ENCODE measurements around the gene ESPNL. TPM values are rescaled to one million over a fixed set of nuclear protein-coding genes. Genes with fewer than 3 reads are reported as not detected.

ESPNL gene
- total and polyA plus RNA-seq, 9 of the 15 experiments (the other 6 are each of a cell fraction or from before 2014, with no cell fraction given), result 0.03 to 0.09 (median 0.05) TPM; not detected in 3

GRCh38 chr2:238079874-238080327, 20.2 kb upstream of the ESPNL start:
- Histone ChIP-seq H3K9ac (ENCODE audit: insufficient read depth in 1 of 2, low read depth in 2 of 2, low read length in 2 of 2) (no peak overlapping the region), H3K36me3 (ENCODE audit: control insufficient read depth, insufficient read depth, low read length) (peaks cover 69% of the 10 kb centered on the region; the same call in 2 of the 3 replicates), H3K4me3 (no peak overlapping the region), H3K79me2 (ENCODE audit: control insufficient read depth, insufficient read depth, low read length) (peaks cover 2% of the 10 kb centered on the region; the same call in 2 of the 3 replicates), H3K4me1 (replicated peaks in 1 of 2; ENCODE audit: control insufficient read depth in 2 of 2, insufficient read depth in 2 of 2, low read length in 2 of 2) (peaks cover 0 to 5% of the 10 kb centered on the region in 2 experiments; a peak in 1 of 5 replicates), H4K20me1 (replicated peaks; ENCODE audit: control insufficient read depth, insufficient read depth, low read length) (no peaks in the 10 kb centered on the region), H2AFZ (ENCODE audit: low read depth, low read length) (no peak overlapping the region), H3K4me2 (ENCODE audit: insufficient read depth, low read length) (no peak overlapping the region), H3K27me3 (ENCODE audit: control insufficient read depth in 2 of 2, insufficient read depth in 2 of 2, low read length in 2 of 2) (no peaks in the 10 kb centered on the region), H3K9me3 (replicated peaks; ENCODE audit: control insufficient read depth, insufficient read depth, low read depth, low read length) (no peaks in the 10 kb centered on the region), H3K27ac (ENCODE audit: extremely low read depth, low read depth, low read length) (no peak overlapping the region), H3K9me1 (ENCODE audit: control insufficient read depth, insufficient read depth, low read length) (no peaks in the 10 kb centered on the region)
- no TSS peak for BruUV-seq (replicated peaks)
- in situ Hi-C loops (cut with MboI) (no loop called here), intact Hi-C loops (cut with micrococcal nuclease) (no loop called here)
- POLR2A ChIA-PET, result no interaction called here
- 82% methylated on average over 2 of the region's 2 CpGs for WGBS (ENCODE audit: insufficient coverage, low coverage, missing lambda C conversion rate)
- no peak for FAIRE-seq
- ATAC-seq, result no peak
- DNase-seq (ENCODE audit: extremely low read depth in 1 of 4, low spot score in 3 of 4), result no peak
- CTCF ChIA-PET (ENCODE audit: low intra/inter-chr PET ratio), result interaction anchor here (0.6 kb wide), 1 partner anchor 360 kb away, joined by 3 read pairs; no protein-coding TSS in a partner anchor
- no peak for TF ChIP-seq NCOR1 (IDR thresholded peaks at IDR 0.05)
- peak; percentile 49 for TF ChIP-seq CEBPB (tag; IDR thresholded peaks at IDR 0.05)
- TF ChIP-seq BCLAF1 (IDR thresholded peaks at IDR 0.05; ENCODE audit: borderline replicate concordance in 1 of 2, control insufficient read depth in 1 of 2, low read depth in 2 of 2, low read length in 1 of 2), result no peak
